ENCODE measurements around the gene KCNF1. TPM values are rescaled to one million over a fixed set of nuclear protein-coding genes. Genes with fewer than 3 reads are reported as not detected.

The KCNF1 gene
- total RNA-seq, 1 experiment from 2014 or later: 0.29 TPM

GRCh38 chr2:10920764-10921388 lies 9.1 kb downstream of the KCNF1 start:
- Mint-ChIP-seq H3K36me3 (ENCODE audit: insufficient read depth, unreplicated experiment) (no peaks in the 10 kb centered on the region), H3K27me3 (ENCODE audit: insufficient read depth, unreplicated experiment) (no peaks in the 10 kb centered on the region), H3K4me1 (ENCODE audit: low read depth, unreplicated experiment) (no peaks in the 10 kb centered on the region), H3K4me3 (ENCODE audit: unreplicated experiment) (no peak overlapping the region), H3K27ac (ENCODE audit: unreplicated experiment) (no peak overlapping the region), H3K9me3 (ENCODE audit: unreplicated experiment) (no peaks in the 10 kb centered on the region)
- Histone ChIP-seq H3K27me3 (replicated peaks; ENCODE audit: control insufficient read depth, insufficient read depth, low read length) (no peaks in the 10 kb centered on the region), H3K36me3 (ENCODE audit: control insufficient read depth, insufficient read depth, low read length) (no peaks in the 10 kb centered on the region), H3K9me3 (no peaks in the 10 kb centered on the region), H3K4me3 (ENCODE audit: low read depth, low read length) (no peak overlapping the region), H3K4me1 (no peaks in the 10 kb centered on the region)
- POLR2A ChIA-PET: no interaction called here
- peak in 1 of 2 experiments; percentile 27 for DNase-seq
- TF ChIP-seq CTCF (IDR thresholded peaks at IDR 0.05; ENCODE audit: insufficient read depth in 1 of 2, low read depth in 1 of 2, low read length in 1 of 2, severe bottlenecking in 1 of 2, unreplicated experiment in 1 of 2): no peak
- BruUV-seq (replicated peaks): no TSS peak
- CTCF ChIA-PET: interaction anchor here (1.3 kb wide), 1 partner anchor 9 kb away, joined by 3 read pairs; the partner anchor contains the start of gene KCNF1
- intact Hi-C loops (cut with micrococcal nuclease; ENCODE audit: unreplicated experiment): no loop called here

GRCh38 chr2:10921525-10921924 lies 9.8 kb downstream of the KCNF1 start:
- H3K4me1 Mint-ChIP-seq (ENCODE audit: low read depth, unreplicated experiment): no peaks in the 10 kb centered on the region
- CTCF ChIA-PET: interaction anchor here (1.3 kb wide), 1 partner anchor 10 kb away, joined by 3 read pairs; the partner anchor contains the start of gene KCNF1

GRCh38 chr2:10922307-10923007 lies 10.7 kb downstream of the KCNF1 start:
- ChIA-PET POLR2A (no interaction called here), CTCF (no interaction called here)
- no peaks in the 10 kb centered on the region for H3K4me1 Mint-ChIP-seq (ENCODE audit: low read depth, unreplicated experiment)
- intact Hi-C loops (cut with micrococcal nuclease; ENCODE audit: unreplicated experiment): no loop called here
- no peak overlapping the region for H3K4me3 ChIP-seq (ENCODE audit: low read depth, low read length)
- H3K9me3 Mint-ChIP-seq (ENCODE audit: unreplicated experiment): no peaks in the 10 kb centered on the region
- H3K36me3 ChIP-seq (ENCODE audit: control insufficient read depth, insufficient read depth, low read length): no peaks in the 10 kb centered on the region
- no peak overlapping the region for H3K27ac Mint-ChIP-seq (ENCODE audit: unreplicated experiment)
- no peak for TF ChIP-seq CTCF (IDR thresholded peaks at IDR 0.05; ENCODE audit: insufficient read depth in 1 of 2, low read depth in 1 of 2, low read length in 1 of 2, severe bottlenecking in 1 of 2, unreplicated experiment in 1 of 2)
- no peaks in the 10 kb centered on the region for H3K27me3 ChIP-seq (replicated peaks; ENCODE audit: control insufficient read depth, insufficient read depth, low read length)
- H3K36me3 Mint-ChIP-seq (ENCODE audit: insufficient read depth, unreplicated experiment): no peaks in the 10 kb centered on the region
- no peak overlapping the region for H3K4me3 Mint-ChIP-seq (ENCODE audit: unreplicated experiment)
- H3K4me1 ChIP-seq: no peaks in the 10 kb centered on the region
- no TSS peak for BruUV-seq (replicated peaks)
- H3K27me3 Mint-ChIP-seq (ENCODE audit: insufficient read depth, unreplicated experiment): peaks cover 2% of the 10 kb centered on the region
- peak in 1 of 2 experiments; percentile 26 for DNase-seq
- H3K9me3 ChIP-seq: no peaks in the 10 kb centered on the region

More at GRCh38 chr2:10921525-10921924, 9.8 kb downstream of the KCNF1 start:
- Mint-ChIP-seq H3K27ac (ENCODE audit: unreplicated experiment) (no peak overlapping the region), H3K36me3 (ENCODE audit: insufficient read depth, unreplicated experiment) (no peaks in the 10 kb centered on the region), H3K27me3 (ENCODE audit: insufficient read depth, unreplicated experiment) (peaks cover 2% of the 10 kb centered on the region), H3K9me3 (ENCODE audit: unreplicated experiment) (no peaks in the 10 kb centered on the region), H3K4me3 (ENCODE audit: unreplicated experiment) (no peak overlapping the region)
- BruUV-seq (replicated peaks): no TSS peak
- peak in 1 of 2 experiments; percentile 29 for DNase-seq
- POLR2A ChIA-PET: no interaction called here
- H3K9me3 ChIP-seq: no peaks in the 10 kb centered on the region
- H3K27me3 ChIP-seq (replicated peaks; ENCODE audit: control insufficient read depth, insufficient read depth, low read length): no peaks in the 10 kb centered on the region
- intact Hi-C loops (cut with micrococcal nuclease; ENCODE audit: unreplicated experiment): no loop called here
- no peaks in the 10 kb centered on the region for H3K36me3 ChIP-seq (ENCODE audit: control insufficient read depth, insufficient read depth, low read length)
- H3K4me3 ChIP-seq (ENCODE audit: low read depth, low read length): no peak overlapping the region
- H3K4me1 ChIP-seq: no peaks in the 10 kb centered on the region
- TF ChIP-seq CTCF (IDR thresholded peaks at IDR 0.05; ENCODE audit: insufficient read depth in 1 of 2, low read depth in 1 of 2, low read length in 1 of 2, severe bottlenecking in 1 of 2, unreplicated experiment in 1 of 2): no peak
